KOPT-K1 (cell line): ENCODE data around the gene MINAR1.

Source experiments
- H3K27ac ChIP-seq: fragments of 200-600 bp; sonication (generic); 2 replicates; pipeline ENCODE4 v1.5.1; 2016; ENCODE audit warnings: antibody characterized with exemption, mild to moderate bottlenecking, low read depth, low read length; ENCODE audit not compliant: poor library complexity, severe bottlenecking
- H3K36me3 ChIP-seq: fragments of 200-600 bp; sonication (generic); 2 replicates; pipeline ENCODE4 v1.5.1; 2017; ENCODE audit warnings: antibody characterized with exemption, mild to moderate bottlenecking, low read length, moderate library complexity; ENCODE audit not compliant: insufficient read depth
- H3K9me3 ChIP-seq: fragments of 200-600 bp; sonication (generic); 2 replicates; pipeline ENCODE4 v1.5.1; 2017; ENCODE audit warnings: antibody characterized with exemption, low read length, mild to moderate bottlenecking; ENCODE audit not compliant: insufficient read depth, poor library complexity, severe bottlenecking

Gene MINAR1

DNA sequence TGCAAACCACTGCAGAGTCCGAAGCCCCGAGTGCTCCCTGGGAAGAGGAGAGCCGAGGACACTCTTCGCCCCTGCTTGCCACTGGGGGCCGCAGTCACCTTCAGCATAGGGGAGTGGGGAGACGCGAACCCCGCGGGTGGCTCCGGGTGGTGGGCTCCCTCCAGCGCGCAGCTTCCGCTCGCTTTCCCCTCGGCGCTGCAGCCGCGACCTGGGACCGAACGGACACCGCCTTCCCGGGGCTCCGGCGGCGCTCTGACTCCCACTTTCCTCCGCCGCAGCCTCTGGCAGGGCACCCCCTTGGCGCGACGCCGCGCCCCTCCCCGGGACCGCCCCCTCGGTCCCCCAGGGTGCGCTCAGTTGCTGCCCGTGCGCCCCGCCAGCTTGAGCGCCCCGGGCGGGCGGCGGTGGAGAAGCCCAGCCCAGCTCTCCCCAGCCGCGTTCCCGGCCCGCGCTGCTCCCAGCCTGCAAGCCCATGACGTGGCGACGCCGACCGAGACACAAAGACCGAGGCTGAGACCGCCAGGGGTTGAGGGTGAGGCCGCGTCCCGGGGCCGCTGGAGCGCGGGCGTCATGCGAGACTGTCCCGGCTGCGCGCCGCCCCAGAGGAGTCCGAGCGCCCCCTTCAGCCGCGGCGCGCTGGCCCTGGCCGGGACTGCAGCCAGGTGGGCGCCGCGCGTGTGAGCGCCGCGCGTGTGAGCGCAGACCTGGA lies at the start of gene MINAR1:
Gene MINAR1, plus strand, starts transcription at position 701 of the 709 bp plus-strand sequence. CDS start 23,812 bp downstream, outside the sequence.
- Histone ChIP-seq H3K36me3 (no peaks in the 10 kb centered on the region), H3K27ac (no peak within 1 kb of the TSS), H3K9me3 (no peaks in the 10 kb centered on the region)

DNA sequence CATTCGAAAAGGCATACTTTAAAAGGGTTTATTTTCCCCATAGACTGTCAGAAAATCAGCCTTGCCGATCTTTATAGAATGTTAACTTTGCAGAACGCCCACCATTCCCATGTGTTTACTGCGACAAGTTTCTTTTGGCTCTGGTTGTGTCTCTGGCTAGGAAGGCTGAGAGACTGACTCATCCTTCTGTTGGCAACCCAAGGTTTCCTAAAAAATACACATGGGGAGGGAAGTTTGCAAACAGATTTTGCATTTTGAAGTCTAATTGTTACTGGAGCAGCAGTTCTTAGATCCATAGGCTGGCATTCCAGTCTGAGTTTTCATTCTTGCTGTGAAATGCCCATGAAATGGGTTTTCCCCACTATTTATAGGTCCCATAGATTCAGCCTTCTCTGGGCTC lies 37.9 kb upstream of the MINAR1 start:
- H3K36me3 ChIP-seq = no peaks in the 10 kb centered on the region
- no peak overlapping the region for H3K27ac ChIP-seq
- no peaks in the 10 kb centered on the region for H3K9me3 ChIP-seq

DNA sequence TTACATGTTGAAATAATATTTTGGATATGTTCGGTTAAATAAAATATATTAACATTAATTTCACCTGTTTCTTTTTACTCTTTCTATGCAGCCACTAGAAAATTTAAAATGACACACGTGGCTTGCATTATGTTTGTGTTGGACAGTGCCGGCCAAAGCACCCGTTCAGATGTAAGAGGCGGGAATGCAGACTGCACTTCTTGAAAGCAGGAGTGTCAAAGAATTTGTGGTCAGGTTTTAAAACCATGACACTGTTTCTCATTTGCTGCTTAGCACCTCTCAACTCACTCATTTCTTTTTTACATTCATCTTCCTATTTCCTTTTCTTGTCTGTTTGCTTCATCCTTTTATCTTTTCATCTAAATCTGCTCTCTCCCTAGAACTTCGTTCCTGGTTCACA lies 35.3 kb upstream of the MINAR1 start:
- no peaks in the 10 kb centered on the region for H3K36me3 ChIP-seq
- no peak overlapping the region for H3K27ac ChIP-seq
- H3K9me3 ChIP-seq = no peaks in the 10 kb centered on the region

DNA sequence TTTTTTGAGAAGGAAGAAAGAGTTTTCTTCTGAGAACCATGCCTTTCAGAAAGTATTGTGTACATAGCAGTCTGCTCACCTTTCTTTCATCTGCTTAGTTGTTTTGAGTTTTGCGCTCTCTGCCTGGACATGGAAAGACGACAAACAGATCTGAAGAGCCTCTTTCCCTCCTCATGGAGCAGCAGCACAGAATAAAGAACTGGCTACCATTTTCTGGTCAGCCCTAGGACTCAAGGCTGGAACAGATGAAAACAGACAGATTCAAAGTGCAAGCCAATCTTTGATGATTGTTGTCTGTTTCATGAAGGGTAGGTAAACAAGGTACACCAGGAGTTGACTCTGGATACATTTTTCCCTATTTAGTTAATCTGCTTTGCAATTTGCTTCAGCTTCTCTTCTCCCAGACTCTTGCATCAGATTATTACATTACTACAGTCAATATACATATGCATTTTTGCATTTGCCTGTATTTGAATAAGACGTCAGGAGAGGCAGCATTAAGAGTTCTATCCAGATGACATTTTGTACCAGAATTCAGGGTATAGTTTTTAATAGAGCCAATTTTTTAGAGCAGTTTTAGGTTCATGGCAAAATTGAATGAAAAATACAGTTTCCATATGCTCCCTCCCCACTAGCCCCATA lies 34.7 kb upstream of the MINAR1 start:
- no peak overlapping the region for H3K27ac ChIP-seq

DNA sequence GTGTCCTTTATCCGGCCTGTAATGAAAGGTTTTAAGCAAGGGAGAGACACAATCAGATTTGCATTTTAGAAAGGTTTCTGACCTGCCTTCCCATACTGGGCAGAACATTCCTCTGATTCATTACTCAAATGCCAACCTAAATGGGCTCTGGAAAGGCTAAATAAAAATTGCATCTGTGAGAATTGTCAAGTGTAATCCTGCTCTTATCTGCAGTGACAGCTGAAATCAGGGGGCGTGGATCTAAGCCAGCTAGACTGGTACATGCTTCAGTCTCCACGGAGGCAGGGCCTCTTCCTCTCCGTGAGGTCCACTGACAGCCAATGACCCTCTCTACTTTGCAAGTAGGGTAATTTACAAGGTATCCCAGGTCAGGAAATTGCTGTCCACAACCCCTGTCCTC lies 32.5 kb upstream of the MINAR1 start:
- Histone ChIP-seq H3K36me3 (no peaks in the 10 kb centered on the region), H3K9me3 (no peaks in the 10 kb centered on the region), H3K27ac (no peak overlapping the region)

More for the DNA sequence above, 34.7 kb upstream of the MINAR1 start:
- H3K36me3 ChIP-seq = no peaks in the 10 kb centered on the region
- H3K9me3 ChIP-seq = no peaks in the 10 kb centered on the region

GRCh38 chr15:79400650-79401049 lies 31.5 kb upstream of the MINAR1 start:
- H3K36me3 ChIP-seq = no peaks in the 10 kb centered on the region
- H3K9me3 ChIP-seq = no peaks in the 10 kb centered on the region
- H3K27ac ChIP-seq = no peak overlapping the region

DNA sequence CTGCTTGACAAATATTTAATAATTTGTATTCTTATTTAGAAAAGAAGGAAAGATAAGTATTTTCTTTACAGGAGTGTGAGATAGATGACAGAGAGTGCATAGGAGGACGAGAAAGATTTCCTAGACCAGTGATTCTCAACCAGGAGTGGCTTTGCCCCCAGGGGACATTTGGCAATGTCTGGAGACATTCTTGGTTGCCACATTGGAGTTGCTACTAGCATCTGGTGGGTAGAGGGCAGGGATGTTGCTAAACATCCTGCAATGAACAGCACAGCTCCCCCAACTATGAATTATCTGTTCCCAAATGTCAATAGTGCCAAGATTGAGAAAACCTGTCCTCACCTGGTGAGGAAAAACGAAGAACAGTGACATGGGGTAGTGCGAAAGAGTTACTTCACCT lies 30.8 kb upstream of the MINAR1 start:
- H3K36me3 ChIP-seq = no peaks in the 10 kb centered on the region
- no peak overlapping the region for H3K27ac ChIP-seq
- no peaks in the 10 kb centered on the region for H3K9me3 ChIP-seq

- no peaks in the 10 kb centered on the region for H3K36me3 ChIP-seq
- H3K9me3 ChIP-seq = no peaks in the 10 kb centered on the region
These were observed 30.0 kb upstream of the MINAR1 start for GRCh38 chr15:79402136-79402535.

GRCh38 chr15:79403501-79403900 lies 28.6 kb upstream of the MINAR1 start:
- Histone ChIP-seq H3K36me3 (no peaks in the 10 kb centered on the region), H3K9me3 (no peaks in the 10 kb centered on the region)

More at GRCh38 chr15:79402136-79402535, 30.0 kb upstream of the MINAR1 start:
- no peak overlapping the region for H3K27ac ChIP-seq

DNA sequence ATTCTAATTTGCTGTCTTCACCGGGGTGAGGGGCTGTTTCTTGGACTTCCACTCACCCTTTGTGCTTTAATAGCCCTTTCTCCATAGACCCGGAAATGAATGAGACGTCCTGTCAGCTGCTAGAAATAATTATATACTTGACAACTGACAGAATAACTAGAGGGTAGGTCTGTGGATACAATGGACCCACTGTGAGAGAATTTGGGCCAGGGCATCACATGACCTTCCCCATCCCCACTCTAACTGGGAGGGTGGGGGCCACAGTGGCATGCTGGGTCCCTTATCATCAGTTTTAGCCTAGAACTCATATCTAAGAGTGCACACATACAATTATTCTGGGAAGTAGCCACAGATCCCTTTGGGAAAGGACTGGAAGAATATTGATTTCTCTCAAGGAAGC lies 25.9 kb upstream of the MINAR1 start:
- Histone ChIP-seq H3K36me3 (no peaks in the 10 kb centered on the region), H3K9me3 (no peaks in the 10 kb centered on the region), H3K27ac (no peak overlapping the region)

More at GRCh38 chr15:79403501-79403900, 28.6 kb upstream of the MINAR1 start:
- H3K27ac ChIP-seq = no peak overlapping the region

DNA sequence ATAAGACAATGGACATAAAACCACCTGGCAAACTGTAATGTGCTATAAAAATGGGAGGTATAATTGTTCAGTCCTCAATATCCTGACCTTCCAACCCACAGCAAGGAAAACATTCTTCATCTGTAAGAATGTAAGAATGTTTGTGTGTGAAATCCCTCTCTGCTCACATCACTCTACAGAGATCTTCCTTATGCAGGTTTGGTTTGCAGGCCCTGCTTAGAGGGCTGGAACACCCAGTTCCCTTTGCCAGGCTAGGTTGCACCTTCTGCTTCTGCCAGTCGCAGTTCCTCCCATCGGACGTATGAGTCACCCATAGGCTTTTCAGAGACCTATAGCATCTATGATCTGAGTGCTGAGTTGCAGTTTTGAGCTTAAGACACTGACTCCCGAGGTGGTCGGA lies 24.1 kb upstream of the MINAR1 start:
- Histone ChIP-seq H3K9me3 (no peaks in the 10 kb centered on the region), H3K27ac (no peak overlapping the region), H3K36me3 (no peaks in the 10 kb centered on the region)

GRCh38 chr15:79410237-79410636 lies 21.9 kb upstream of the MINAR1 start:
- H3K36me3 ChIP-seq = no peaks in the 10 kb centered on the region
- no peak overlapping the region for H3K27ac ChIP-seq
- H3K9me3 ChIP-seq = no peaks in the 10 kb centered on the region

DNA sequence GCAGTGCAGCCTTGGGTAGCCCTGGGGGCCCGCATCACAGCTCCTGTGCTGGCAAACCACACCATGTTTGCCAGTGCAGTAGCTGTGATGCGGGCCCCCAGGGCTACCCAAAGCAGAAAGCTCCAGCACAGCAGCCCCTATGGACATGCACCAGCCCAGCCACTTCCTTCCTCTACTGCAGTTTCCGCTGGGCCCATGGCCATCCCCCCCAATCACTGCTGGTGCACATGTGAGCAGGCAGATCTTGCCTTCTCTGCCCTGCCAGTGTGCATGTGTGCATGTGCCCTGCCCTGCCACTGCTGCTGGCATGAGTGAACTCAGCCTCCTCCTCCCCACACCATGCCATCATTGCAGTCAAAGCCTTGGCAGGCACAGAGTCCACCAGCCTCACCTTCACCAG lies 20.1 kb upstream of the MINAR1 start:
- Histone ChIP-seq H3K27ac (no peak overlapping the region), H3K9me3 (no peaks in the 10 kb centered on the region), H3K36me3 (no peaks in the 10 kb centered on the region)

DNA sequence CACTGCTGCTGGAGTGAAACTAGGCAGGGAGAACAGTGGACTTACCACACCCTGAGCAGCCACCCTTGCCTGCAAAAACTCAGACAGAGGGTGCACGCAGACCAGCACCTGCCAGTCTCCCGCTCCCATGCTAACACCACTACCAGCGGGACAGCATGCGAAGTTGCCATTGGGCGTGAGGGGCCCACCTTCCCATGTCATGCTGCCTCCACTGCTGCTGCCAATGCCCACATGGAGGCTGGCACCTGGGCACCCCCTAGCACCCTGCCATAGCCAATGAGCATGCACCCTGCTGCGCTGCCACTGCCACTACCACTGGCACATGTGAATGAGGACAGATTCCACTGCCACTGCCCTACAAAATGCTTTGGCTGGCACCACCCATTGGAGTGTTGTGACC lies 19.7 kb upstream of the MINAR1 start:
- no peaks in the 10 kb centered on the region for H3K9me3 ChIP-seq
- H3K27ac ChIP-seq = no peak overlapping the region
- no peaks in the 10 kb centered on the region for H3K36me3 ChIP-seq

DNA sequence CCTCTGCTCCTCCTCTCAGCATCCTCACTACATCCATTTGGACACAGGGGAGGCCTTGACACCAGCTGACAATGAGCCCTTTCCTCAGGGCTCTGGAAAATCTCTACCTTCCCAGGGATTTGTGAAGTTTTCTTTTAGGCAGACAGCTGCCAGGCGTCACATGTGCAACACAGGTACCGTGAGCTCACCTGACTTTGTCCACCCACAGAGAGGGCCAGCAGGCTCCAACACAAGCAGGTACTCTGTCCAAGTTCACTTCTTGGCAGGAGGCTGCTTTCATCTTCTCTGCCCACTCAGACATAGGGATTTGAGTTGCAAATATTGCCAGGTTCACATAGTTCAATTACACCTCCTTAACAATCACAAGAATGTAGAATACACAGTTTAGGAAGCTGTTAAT lies 15.3 kb upstream of the MINAR1 start:
- no peak overlapping the region for H3K27ac ChIP-seq
- no peaks in the 10 kb centered on the region for H3K36me3 ChIP-seq
- H3K9me3 ChIP-seq = no peaks in the 10 kb centered on the region
